Ureter (tissue), 1 donor: ENCODE results near the gene FMN2. TPM values are rescaled to one million over a fixed set of nuclear protein-coding genes. Genes with fewer than 3 reads are reported as not detected.

ENCODE experiments used
- DNase-seq: peaks from one replicate; pipeline ENCODE4 v3.0.0-alpha.2; 2020; ENCODE audit warnings: low spot score
- total RNA-seq: library from RNA; stranded (reverse); gene quantifications from one replicate; pipeline ENCODE4 v1.2.4, GENCODE V29; 2023
- donor health status: DM: yes; HTN: yes; CAD: no.

Gene FMN2
- total RNA-seq, 1 donor from 2014 or later = 0.49 TPM

- no peak for DNase-seq
Observed at GRCh38 chr1:240423246-240423924, 331.7 kb downstream of the FMN2 start.

GRCh38 chr1:240424740-240425464 is 333.2 kb downstream of the FMN2 start:
- DNase-seq = no peak

- no peak for DNase-seq
Observed at GRCh38 chr1:240426051-240426450, 334.4 kb downstream of the FMN2 start.

GRCh38 chr1:240435996-240436566 is 344.4 kb downstream of the FMN2 start:
- no peak for DNase-seq

- DNase-seq = no peak
Observed at GRCh38 chr1:240441669-240442068, 350.0 kb downstream of the FMN2 start.

GRCh38 chr1:240445369-240445768 is 353.7 kb downstream of the FMN2 start:
- DNase-seq = no peak

- no peak for DNase-seq
Observed at GRCh38 chr1:240455228-240455821, 363.6 kb downstream of the FMN2 start.

- no peak for DNase-seq
Observed at GRCh38 chr1:240457203-240457602, 365.5 kb downstream of the FMN2 start.

GRCh38 chr1:240462277-240462676 is 370.6 kb downstream of the FMN2 start:
- no peak for DNase-seq

GRCh38 chr1:240462766-240463395 is 371.2 kb downstream of the FMN2 start:
- no peak for DNase-seq

- DNase-seq = no peak
Observed at GRCh38 chr1:240464099-240464498, 372.4 kb downstream of the FMN2 start.

GRCh38 chr1:240465531-240465940 is 373.9 kb downstream of the FMN2 start:
- no peak for DNase-seq

GRCh38 chr1:240466509-240466908 is 374.8 kb downstream of the FMN2 start:
- no peak for DNase-seq

- DNase-seq = no peak
Observed at GRCh38 chr1:240467895-240468294, 376.2 kb downstream of the FMN2 start.

GRCh38 chr1:240468656-240469055 is 377.0 kb downstream of the FMN2 start:
- DNase-seq = no peak

- no peak for DNase-seq
Observed at GRCh38 chr1:240474133-240474614, 382.5 kb downstream of the FMN2 start.

GRCh38 chr1:240475832-240476231 is 384.1 kb downstream of the FMN2 start:
- no peak for DNase-seq

- no peak for DNase-seq
Observed at GRCh38 chr1:240478536-240478935, 386.9 kb downstream of the FMN2 start.

GRCh38 chr1:240484804-240485443 is 393.2 kb downstream of the FMN2 start:
- DNase-seq = no peak

- no peak for DNase-seq
Observed at GRCh38 chr1:240486611-240487010, 394.9 kb downstream of the FMN2 start.

- no peak for DNase-seq
Observed at GRCh38 chr1:240487493-240487892, 395.8 kb downstream of the FMN2 start.

- no peak for DNase-seq
Observed at GRCh38 chr1:240491156-240491555, 399.5 kb downstream of the FMN2 start.
